SK-N-SH (cell line): ENCODE measurements around the gene AKT1. TPM values are rescaled to one million over a fixed set of nuclear protein-coding genes. Genes with fewer than 3 reads are reported as not detected.

Experiments used
- CTCF ChIA-PET: fragments of 300-600, 350-600 bp; formaldehyde crosslinking; extraction: SDS; loops from one replicate; lab custom pipeline; 2021; lab: Yijun Ruan, JAX
- POLR2A ChIA-PET: fragments of 350-600 bp; sonication (Branson Sonifier 250); formaldehyde crosslinking; extraction: SDS; loops from one replicate; lab custom pipeline; 2020; ENCODE audit warnings: antibody characterized with exemption, inconsistent platforms; lab: Yijun Ruan, JAX
- DNase-seq: peaks from one replicate; pipeline ENCODE4 v3.0.0; 2012
- H2AFZ ChIP-seq: fragments of 200-600 bp; sonication (generic); 2 replicates; pipeline ENCODE4 v1.8.1; 2016; ENCODE audit warnings: antibody characterized with exemption, mild to moderate bottlenecking, low read depth
- H3F3A ChIP-seq: fragments of 200-600 bp; sonication (generic); replicated peaks from 2 replicates; pipeline ENCODE3; 2016; ENCODE audit warnings: antibody characterized with exemption, mild to moderate bottlenecking; ENCODE audit not compliant: insufficient read depth
- H3K27ac ChIP-seq, 2 experiments: fragments of 200-500 bp in 1 of 2; fragments of 200-600 bp in 1 of 2; sonication (Bioruptor generic) in 1 of 2; sonication (generic), shearing (Covaris generic) in 1 of 2; 2 replicates each; pipeline versions ENCODE4 v1.5.1 to v1.6.1; 2014 to 2016; ENCODE audit warnings: low read depth in 2 of 2, inconsistent platforms in 1 of 2, low read length in 1 of 2, mild to moderate bottlenecking in 1 of 2, mixed read lengths in 1 of 2
- H3K27me3 ChIP-seq: fragments of 200-600 bp; sonication (generic), shearing (Covaris generic); 2 replicates; pipeline ENCODE4 v1.6.1; 2016; ENCODE audit warnings: mixed run types; ENCODE audit not compliant: insufficient read depth
- H3K36me3 ChIP-seq, 2 experiments: fragments of 200-500 bp in 1 of 2; fragments of 200-600 bp in 1 of 2; sonication (Bioruptor generic) in 1 of 2; sonication (generic) in 1 of 2; replicated peaks in 1 of 2; 2 replicates each; pipeline versions ENCODE3 to v1.5.1; 2014 to 2016; ENCODE audit warnings: low read length in 1 of 2, mild to moderate bottlenecking in 1 of 2; ENCODE audit not compliant: insufficient read depth in 2 of 2, control insufficient read depth in 1 of 2
- H3K4me1 ChIP-seq, 2 experiments: fragments of 200-500 bp in 1 of 2; fragments of 200-600 bp in 1 of 2; sonication (Bioruptor generic) in 1 of 2; sonication (generic), shearing (Covaris generic) in 1 of 2; 2 replicates each; pipeline versions ENCODE4 v1.5.1 to v1.6.1; 2014 to 2016; ENCODE audit warnings: low read depth in 1 of 2, low read length in 1 of 2, mixed run types in 1 of 2; ENCODE audit not compliant: insufficient read depth in 2 of 2, control insufficient read depth in 1 of 2
- H3K4me2 ChIP-seq: fragments of 200-600 bp; sonication (generic), shearing (Covaris generic); 2 replicates; pipeline ENCODE4 v1.6.1; 2017; ENCODE audit warnings: mixed run types
- H3K4me3 ChIP-seq, 2 experiments: fragments of 200-500 bp in 1 of 2; fragments of 200-600 bp in 1 of 2; sonication (Bioruptor generic) in 1 of 2; sonication (generic), shearing (Covaris generic) in 1 of 2; 2 replicates each; pipeline versions ENCODE4 v1.5.1 to v1.8.1; 2014 to 2016; ENCODE audit warnings: low read depth in 2 of 2, inconsistent platforms in 1 of 2, low read length in 1 of 2, mild to moderate bottlenecking in 1 of 2, mixed read lengths in 1 of 2, moderate library complexity in 1 of 2
- H3K79me2 ChIP-seq: fragments of 200-600 bp; sonication (generic); 2 replicates; pipeline ENCODE4 v1.8.1; 2017; ENCODE audit warnings: mild to moderate bottlenecking; ENCODE audit not compliant: insufficient read depth
- H3K9ac ChIP-seq: fragments of 200-600 bp; sonication (generic); 2 replicates; pipeline ENCODE4 v1.6.1; 2017; ENCODE audit warnings: mixed run types
- H3K9me2 ChIP-seq: fragments of 200-600 bp; sonication (generic); 2 replicates; pipeline ENCODE4 v1.6.1; 2017; ENCODE audit warnings: mixed run types
- H3K9me3 ChIP-seq: fragments of 200-600 bp; sonication (generic); 2 replicates; pipeline ENCODE4 v1.6.1; 2017; ENCODE audit warnings: mixed run types, mild to moderate bottlenecking, moderate library complexity
- H4K20me1 ChIP-seq: fragments of 200-600 bp; sonication (generic); 2 replicates; pipeline ENCODE4 v1.6.1; 2017; ENCODE audit warnings: mild to moderate bottlenecking, mixed run types; ENCODE audit not compliant: insufficient read depth
- EZH2phosphoT487 ChIP-seq: fragments of 200-600 bp; sonication (generic); IDR thresholded peaks from 2 replicates; pipeline ENCODE4 v1.6.1; 2017; ENCODE audit warnings: low read depth, mixed run types, mild to moderate bottlenecking, antibody characterized with exemption, moderate library complexity, borderline replicate concordance
- FOSL2 ChIP-seq: IDR thresholded peaks from 2 replicates; pipeline ENCODE4 v1.4.0; 2012; ENCODE audit warnings: low read depth, mild to moderate bottlenecking, moderate library complexity, borderline replicate concordance
- FOXM1 ChIP-seq: IDR thresholded peaks from 2 replicates; pipeline ENCODE4 v1.4.0; 2012; ENCODE audit warnings: low read depth, mild to moderate bottlenecking
- GABPA ChIP-seq: IDR thresholded peaks from 2 replicates; pipeline ENCODE4 v1.4.0; 2012; ENCODE audit warnings: low read depth, mild to moderate bottlenecking
- POLR2AphosphoS5 ChIP-seq: IDR thresholded peaks from 2 replicates; pipeline ENCODE4 v1.6.1; 2012; ENCODE audit warnings: low read depth, low read length
- RCOR1 ChIP-seq: fragments of 150-350 bp; IDR thresholded peaks from 2 replicates; pipeline ENCODE4 v1.6.1; 2017; ENCODE audit warnings: antibody characterized with exemption, low read length
- RFX5 ChIP-seq: IDR thresholded peaks from 2 replicates; pipeline ENCODE4 v1.6.1; 2012; ENCODE audit warnings: mild to moderate bottlenecking, improper control_type of control experiment, low read length
- TAF1 ChIP-seq: IDR thresholded peaks from 2 replicates; pipeline ENCODE4 v1.6.1; 2012; ENCODE audit warnings: low read depth, mild to moderate bottlenecking, low read length, moderate library complexity, borderline replicate concordance
- USF2 ChIP-seq: fragments of 150-350 bp; IDR thresholded peaks from 2 replicates; pipeline ENCODE4 v1.6.1; 2017; ENCODE audit warnings: antibody characterized with exemption, low read length, low read depth, borderline replicate concordance
- YY1 ChIP-seq: IDR thresholded peaks from 2 replicates; pipeline ENCODE4 v1.4.0; 2012; ENCODE audit warnings: low read depth, mild to moderate bottlenecking
- ZBTB33 ChIP-seq: IDR thresholded peaks from 2 replicates; pipeline ENCODE4 v1.4.0; 2012; ENCODE audit warnings: low read depth, borderline replicate concordance
- WGBS: methylation state at CpG from one replicate; pipeline ENCODE4 v1.1.6; 2017; ENCODE audit warnings: low lambda C conversion rate; 5-methylcytosine and 5-hydroxymethylcytosine counted together
- polyA plus RNA-seq, 3 experiments: library from polyadenylated mRNA; depleted of rRNA; stranded (reverse); fragments of >200 nt; gene quantifications; 2 replicates each; pipeline ENCODE4 v1.2.3, GENCODE V29; 2012
- TF ChIP-seq, protein P1 (sequence below): fragments of 150-350 bp; IDR thresholded peaks from 2 replicates; pipeline ENCODE4 v1.6.1; 2016; ENCODE audit warnings: mild to moderate bottlenecking, low read depth, low read length
- TF ChIP-seq, protein P2 (sequence below): IDR thresholded peaks from 2 replicates; pipeline ENCODE4 v1.6.1; 2012; ENCODE audit warnings: mild to moderate bottlenecking, low read depth, low read length, moderate library complexity
- TF ChIP-seq, protein P3 (sequence below): IDR thresholded peaks from 2 replicates; pipeline ENCODE4 v1.4.0; 2012; ENCODE audit warnings: low read depth

Gene AKT1
- polyA plus RNA-seq, 1 of the 3 experiments (the other 2 are of a cell fraction) = 198 TPM

GRCh38 chr14:104784218-104784568, 11.4 kb downstream of the AKT1 start:
- POLR2A ChIA-PET = no interaction called here

More at GRCh38 chr14:104784218-104784568, 11.4 kb downstream of the AKT1 start:
- TF ChIP-seq RFX5 (no peak), FOSL2 (no peak), RCOR1 (no peak), POLR2AphosphoS5 (no peak), USF2 (no peak), FOXM1 (no peak), EZH2phosphoT487 (no peak), GABPA (no peak), ZBTB33 (no peak), YY1 (no peak), TAF1 (no peak)
- TF ChIP-seq, protein P1, sequence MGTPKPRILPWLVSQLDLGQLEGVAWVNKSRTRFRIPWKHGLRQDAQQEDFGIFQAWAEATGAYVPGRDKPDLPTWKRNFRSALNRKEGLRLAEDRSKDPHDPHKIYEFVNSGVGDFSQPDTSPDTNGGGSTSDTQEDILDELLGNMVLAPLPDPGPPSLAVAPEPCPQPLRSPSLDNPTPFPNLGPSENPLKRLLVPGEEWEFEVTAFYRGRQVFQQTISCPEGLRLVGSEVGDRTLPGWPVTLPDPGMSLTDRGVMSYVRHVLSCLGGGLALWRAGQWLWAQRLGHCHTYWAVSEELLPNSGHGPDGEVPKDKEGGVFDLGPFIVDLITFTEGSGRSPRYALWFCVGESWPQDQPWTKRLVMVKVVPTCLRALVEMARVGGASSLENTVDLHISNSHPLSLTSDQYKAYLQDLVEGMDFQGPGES = no peak
- TF ChIP-seq, protein P2, sequence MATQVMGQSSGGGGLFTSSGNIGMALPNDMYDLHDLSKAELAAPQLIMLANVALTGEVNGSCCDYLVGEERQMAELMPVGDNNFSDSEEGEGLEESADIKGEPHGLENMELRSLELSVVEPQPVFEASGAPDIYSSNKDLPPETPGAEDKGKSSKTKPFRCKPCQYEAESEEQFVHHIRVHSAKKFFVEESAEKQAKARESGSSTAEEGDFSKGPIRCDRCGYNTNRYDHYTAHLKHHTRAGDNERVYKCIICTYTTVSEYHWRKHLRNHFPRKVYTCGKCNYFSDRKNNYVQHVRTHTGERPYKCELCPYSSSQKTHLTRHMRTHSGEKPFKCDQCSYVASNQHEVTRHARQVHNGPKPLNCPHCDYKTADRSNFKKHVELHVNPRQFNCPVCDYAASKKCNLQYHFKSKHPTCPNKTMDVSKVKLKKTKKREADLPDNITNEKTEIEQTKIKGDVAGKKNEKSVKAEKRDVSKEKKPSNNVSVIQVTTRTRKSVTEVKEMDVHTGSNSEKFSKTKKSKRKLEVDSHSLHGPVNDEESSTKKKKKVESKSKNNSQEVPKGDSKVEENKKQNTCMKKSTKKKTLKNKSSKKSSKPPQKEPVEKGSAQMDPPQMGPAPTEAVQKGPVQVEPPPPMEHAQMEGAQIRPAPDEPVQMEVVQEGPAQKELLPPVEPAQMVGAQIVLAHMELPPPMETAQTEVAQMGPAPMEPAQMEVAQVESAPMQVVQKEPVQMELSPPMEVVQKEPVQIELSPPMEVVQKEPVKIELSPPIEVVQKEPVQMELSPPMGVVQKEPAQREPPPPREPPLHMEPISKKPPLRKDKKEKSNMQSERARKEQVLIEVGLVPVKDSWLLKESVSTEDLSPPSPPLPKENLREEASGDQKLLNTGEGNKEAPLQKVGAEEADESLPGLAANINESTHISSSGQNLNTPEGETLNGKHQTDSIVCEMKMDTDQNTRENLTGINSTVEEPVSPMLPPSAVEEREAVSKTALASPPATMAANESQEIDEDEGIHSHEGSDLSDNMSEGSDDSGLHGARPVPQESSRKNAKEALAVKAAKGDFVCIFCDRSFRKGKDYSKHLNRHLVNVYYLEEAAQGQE = no peak
- TF ChIP-seq, protein P3, sequence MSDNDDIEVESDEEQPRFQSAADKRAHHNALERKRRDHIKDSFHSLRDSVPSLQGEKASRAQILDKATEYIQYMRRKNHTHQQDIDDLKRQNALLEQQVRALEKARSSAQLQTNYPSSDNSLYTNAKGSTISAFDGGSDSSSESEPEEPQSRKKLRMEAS = no peak
- TF ChIP-seq, all 33 proteins: peak for 0
- no peaks in the 10 kb centered on the region for H3F3A ChIP-seq
- no peak overlapping the region for H3K4me2 ChIP-seq
- H3K9me2 ChIP-seq = no peaks in the 10 kb centered on the region
- H3K9me3 ChIP-seq = no peaks in the 10 kb centered on the region
- no peak overlapping the region for H3K27ac ChIP-seq
- DNase-seq = no peak
- CTCF ChIA-PET = interaction anchor here (1.1 to 2.1 kb wide), 3 partner anchors 10 to 15 kb away, joined by 3 to 13 read pairs (median 6); no protein-coding TSS in a partner anchor
- no peak overlapping the region for H3K4me3 ChIP-seq
- WGBS = 80% methylated on average over 1 of the region's 9 CpGs
- no peak overlapping the region for H2AFZ ChIP-seq
- H4K20me1 ChIP-seq = peaks cover 57% of the 10 kb centered on the region
- no peaks in the 10 kb centered on the region for H3K27me3 ChIP-seq
- H3K9ac ChIP-seq = no peak overlapping the region
- H3K79me2 ChIP-seq = peaks cover 46% of the 10 kb centered on the region
- no peaks in the 10 kb centered on the region; a peak in 1 of 4 replicates for H3K4me1 ChIP-seq
- peaks cover 0 to 38% of the 10 kb centered on the region in 2 experiments for H3K36me3 ChIP-seq
